ENCODE measurements around the gene CHP2.

GRCh38 chr16:23712976-23713375, 41.9 kb upstream of the CHP2 start, which contains the start of gene ERN2:
- TF ChIP-seq CTCF (IDR thresholded peaks at IDR 0.05; ENCODE audit: borderline replicate concordance, extremely low read depth, low read length, poor library complexity, severe bottlenecking) (no peak), EZH2 (IDR thresholded peaks at IDR 0.05; ENCODE audit: borderline replicate concordance, low read depth, low read length, severe bottlenecking) (no peak)

Measured in DND-41 (cell line).